OCI-LY1 (cell line): ENCODE data around the gene COL15A1.

Source experiments
- CTCF ChIP-seq: fragments of 200-600 bp; sonication (generic), shearing (Covaris generic); IDR thresholded peaks from 2 replicates; pipeline ENCODE4 v1.5.1; 2017; ENCODE audit warnings: mild to moderate bottlenecking, antibody characterized with exemption, low read length, moderate library complexity, mixed read lengths
- EZH2 ChIP-seq: fragments of 200-600 bp; sonication (generic), shearing (Covaris generic); IDR thresholded peaks from 2 replicates; pipeline ENCODE4 v1.8.0; 2017; ENCODE audit warnings: borderline replicate concordance, mixed run types, mild to moderate bottlenecking, antibody characterized with exemption, low read length, moderate library complexity, mixed read lengths

GRCh38 chr9:99046542-99047071, 102.9 kb downstream of the COL15A1 start:
- no peak for TF ChIP-seq CTCF
- TF ChIP-seq EZH2 = no peak
